Measurements from ENCODE around the gene PLEKHS1. TPM values are rescaled to one million over a fixed set of nuclear protein-coding genes. Genes with fewer than 3 reads are reported as not detected.

The PLEKHS1 gene
- total RNA-seq (2014; rRNA removed; shearing (Covaris generic)), result not detected in 2 replicates

DNA sequence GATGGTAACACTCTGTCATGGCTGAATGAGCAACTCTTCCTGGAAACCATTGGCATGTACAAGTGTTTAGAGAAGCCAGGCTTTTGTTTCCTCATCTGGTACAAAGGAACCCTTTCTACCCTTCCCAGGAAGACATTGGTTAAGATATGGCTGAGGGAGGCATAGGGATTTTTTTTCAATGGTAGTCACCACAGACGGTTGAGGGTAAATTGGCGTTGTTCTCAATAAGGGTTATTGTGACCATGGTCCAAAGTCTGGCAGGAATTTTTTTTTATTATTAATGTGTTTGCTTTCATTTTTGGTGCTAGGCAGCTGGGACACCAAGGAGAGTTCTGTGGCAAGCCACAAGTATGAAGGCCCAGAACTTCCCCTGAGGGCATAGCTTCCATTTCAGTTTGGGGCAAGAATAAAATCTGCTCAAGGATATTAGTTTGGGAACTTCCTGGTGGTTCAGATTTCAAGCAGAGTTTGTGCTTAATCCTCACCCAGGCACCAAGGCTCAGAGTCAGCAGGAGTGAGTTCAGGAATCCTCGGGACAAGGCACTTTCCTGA, at the start of gene PLEKHS1:
Gene PLEKHS1, plus strand, starts transcription at position 502 of the 552 bp plus-strand sequence. CDS start 3,596 bp downstream, outside the sequence.
- no peaks in the 10 kb centered on the region for H3K27me3 ChIP-seq (ENCODE audit: control insufficient read depth, insufficient read depth, low read length)
- no peak within 1 kb of the TSS for H3K4me3 ChIP-seq (ENCODE audit: insufficient read depth, low read depth, low read length)
- no peak for DNase-seq
- no peaks in the 10 kb centered on the region for H3K36me3 ChIP-seq (replicated peaks; ENCODE audit: control insufficient read depth, insufficient read depth, low read length)

DNA sequence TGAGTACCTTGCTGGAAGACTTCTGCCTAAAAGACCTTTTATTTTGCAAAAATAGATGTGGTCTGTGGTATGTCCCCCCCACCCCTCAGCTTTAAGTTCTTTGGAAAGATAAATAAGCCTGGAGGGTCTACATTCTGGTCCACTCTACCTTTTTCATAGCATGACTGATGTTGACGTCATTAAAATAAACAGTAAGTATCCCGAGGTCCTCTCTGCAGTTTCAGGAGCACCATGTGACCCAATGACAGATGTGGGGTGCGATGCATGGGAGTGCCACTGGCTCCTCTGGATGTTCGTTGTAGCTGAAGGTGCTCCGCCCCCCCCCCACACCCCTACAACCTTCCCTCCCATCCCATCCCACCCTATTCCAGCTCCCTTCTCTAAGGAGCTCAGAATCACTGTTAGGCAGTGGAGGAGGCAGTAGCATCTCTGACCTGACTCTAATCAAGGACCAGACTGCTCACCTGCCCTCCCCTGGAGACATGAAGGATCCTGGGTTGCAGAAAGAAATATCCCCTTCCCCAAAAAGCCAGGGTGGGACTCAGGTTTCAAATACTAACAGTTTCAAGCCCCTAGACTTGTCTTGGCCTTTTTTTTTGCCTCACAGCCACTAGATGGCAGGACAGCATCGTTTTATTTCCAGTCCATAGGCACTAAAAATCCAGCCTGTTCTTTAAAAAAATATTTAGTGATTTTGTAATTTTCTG, 46.7 kb upstream of the PLEKHS1 start:
- Histone ChIP-seq H3K36me3 (replicated peaks; ENCODE audit: control insufficient read depth, insufficient read depth, low read length) (no peaks in the 10 kb centered on the region), H3K27me3 (ENCODE audit: control insufficient read depth, insufficient read depth, low read length) (no peaks in the 10 kb centered on the region), H3K4me3 (ENCODE audit: insufficient read depth, low read depth, low read length) (no peak overlapping the region)
- peak; percentile 40 for DNase-seq

DNA sequence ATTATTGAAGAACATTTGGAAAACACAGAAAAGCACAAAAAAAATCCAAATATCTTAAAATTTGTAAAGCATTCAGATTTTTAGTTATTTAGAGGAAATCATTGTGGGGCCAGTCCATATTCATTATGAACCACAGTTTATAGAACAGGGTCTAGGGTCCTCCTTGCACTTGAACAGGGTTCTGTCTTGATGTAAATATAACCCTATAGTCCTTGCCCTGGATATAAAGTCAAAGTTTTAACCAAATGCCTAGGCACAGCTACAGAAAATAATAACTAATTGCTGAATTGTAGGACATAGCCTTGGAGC, 46.2 kb upstream of the PLEKHS1 start:
- Histone ChIP-seq H3K27me3 (ENCODE audit: control insufficient read depth, insufficient read depth, low read length) (no peaks in the 10 kb centered on the region), H3K36me3 (replicated peaks; ENCODE audit: control insufficient read depth, insufficient read depth, low read length) (no peaks in the 10 kb centered on the region), H3K4me3 (ENCODE audit: insufficient read depth, low read depth, low read length) (no peak overlapping the region)
- DNase-seq, result no peak

DNA sequence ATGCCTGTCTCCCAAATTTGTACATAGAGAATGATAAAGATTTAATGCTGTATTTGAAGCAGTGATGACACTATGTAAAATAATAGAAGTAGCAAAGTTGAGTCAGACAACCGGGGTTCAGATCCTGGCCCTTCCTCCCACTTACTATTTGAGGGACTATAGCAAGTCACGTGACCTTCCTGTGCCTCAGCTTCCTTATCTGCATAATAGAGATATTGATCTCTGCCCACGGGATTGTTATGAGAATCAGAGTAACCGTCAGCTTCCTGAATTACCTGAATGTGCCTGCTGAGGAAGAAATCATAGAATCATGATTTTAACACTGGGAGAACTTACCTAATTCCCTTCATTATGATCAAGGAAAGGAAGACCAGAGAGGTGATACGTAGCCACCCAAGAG, 44.9 kb upstream of the PLEKHS1 start:
- no peak for DNase-seq
- H3K4me3 ChIP-seq (ENCODE audit: insufficient read depth, low read depth, low read length), result no peak overlapping the region
- H3K27me3 ChIP-seq (ENCODE audit: control insufficient read depth, insufficient read depth, low read length), result peaks cover 3% of the 10 kb centered on the region; the same call in 1 of the 2 replicates
- no peaks in the 10 kb centered on the region for H3K36me3 ChIP-seq (replicated peaks; ENCODE audit: control insufficient read depth, insufficient read depth, low read length)

DNA sequence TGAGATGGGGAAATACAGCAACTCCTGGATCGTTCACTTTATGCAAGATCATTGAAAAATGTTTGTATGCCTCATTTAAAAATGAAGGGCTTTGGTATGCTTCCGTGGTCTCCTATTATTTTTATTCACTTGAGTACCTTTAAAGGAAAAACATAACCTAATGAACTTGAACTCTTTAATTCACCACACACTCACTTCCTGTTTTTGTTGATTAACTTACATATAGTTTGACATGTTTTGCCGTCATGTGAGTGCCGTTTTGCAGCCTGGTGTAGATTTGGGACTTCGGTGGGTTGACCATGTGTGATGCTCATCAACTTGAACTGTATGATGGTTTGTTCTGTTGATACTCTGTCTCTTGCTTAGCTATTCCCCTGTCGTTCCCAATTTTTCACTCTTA, 42.8 kb upstream of the PLEKHS1 start:
- no peak overlapping the region for H3K4me3 ChIP-seq (ENCODE audit: insufficient read depth, low read depth, low read length)
- peaks cover 3% of the 10 kb centered on the region; the same call in 1 of the 2 replicates for H3K27me3 ChIP-seq (ENCODE audit: control insufficient read depth, insufficient read depth, low read length)
- no peak for DNase-seq
- no peaks in the 10 kb centered on the region for H3K36me3 ChIP-seq (replicated peaks; ENCODE audit: control insufficient read depth, insufficient read depth, low read length)

DNA sequence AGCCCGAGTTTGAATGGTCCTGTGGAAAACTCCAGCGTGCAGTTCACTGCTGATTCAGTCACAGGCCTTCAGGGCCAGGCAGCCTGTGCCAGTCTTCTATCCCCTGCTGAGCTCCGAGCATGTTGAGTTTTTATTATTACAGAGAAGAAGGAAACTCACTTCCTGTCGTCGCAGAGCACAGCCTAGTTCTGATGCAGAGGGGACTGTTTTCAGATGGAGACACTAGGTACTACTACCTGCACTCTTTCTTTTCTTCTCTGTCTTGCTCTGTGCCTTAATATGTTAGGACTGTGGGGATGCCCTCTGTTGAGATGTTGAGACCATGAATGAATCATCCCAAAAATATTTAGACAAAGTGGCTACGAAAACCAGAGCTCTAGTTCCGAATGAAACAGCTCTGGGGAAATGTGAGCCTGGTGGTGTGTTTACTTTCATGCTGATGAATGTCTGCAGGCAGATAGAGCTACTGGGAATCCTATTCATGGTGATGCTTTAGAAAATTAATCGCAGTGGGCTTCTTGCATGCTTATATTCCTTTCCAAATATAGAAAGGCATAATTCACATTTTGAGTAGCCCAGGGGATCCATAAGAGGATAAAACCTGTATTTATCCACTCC, 42.2 kb upstream of the PLEKHS1 start:
- no peak overlapping the region for H3K4me3 ChIP-seq (ENCODE audit: insufficient read depth, low read depth, low read length)
- no peaks in the 10 kb centered on the region for H3K36me3 ChIP-seq (replicated peaks; ENCODE audit: control insufficient read depth, insufficient read depth, low read length)
- H3K27me3 ChIP-seq (ENCODE audit: control insufficient read depth, insufficient read depth, low read length), result peaks cover 3% of the 10 kb centered on the region; the same call in 1 of the 2 replicates
- peak; percentile 13 for DNase-seq

DNA sequence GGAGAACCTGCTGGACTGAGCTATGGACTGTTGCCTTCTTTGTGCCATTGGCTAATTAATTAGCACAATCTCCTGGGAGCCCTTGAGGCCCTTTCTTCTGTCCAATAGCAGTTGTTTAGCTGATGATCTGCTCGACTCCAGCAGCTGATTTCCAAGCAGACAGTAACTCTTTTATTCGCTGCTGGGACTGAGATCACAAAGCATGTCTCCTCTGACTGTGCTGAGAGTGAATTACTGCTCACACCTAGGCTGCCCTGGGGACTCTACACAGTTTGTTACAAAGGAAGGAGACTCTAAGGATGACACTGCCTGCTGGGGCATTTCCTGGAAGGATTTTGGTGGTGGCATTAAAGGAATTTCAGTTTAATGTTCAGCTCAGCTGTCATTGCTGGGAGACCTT, 40.3 kb upstream of the PLEKHS1 start:
- no peak for DNase-seq
- H3K27me3 ChIP-seq (ENCODE audit: control insufficient read depth, insufficient read depth, low read length), result peaks cover 3% of the 10 kb centered on the region; the same call in 1 of the 2 replicates
- no peak overlapping the region for H3K4me3 ChIP-seq (ENCODE audit: insufficient read depth, low read depth, low read length)
- no peaks in the 10 kb centered on the region for H3K36me3 ChIP-seq (replicated peaks; ENCODE audit: control insufficient read depth, insufficient read depth, low read length)

DNA sequence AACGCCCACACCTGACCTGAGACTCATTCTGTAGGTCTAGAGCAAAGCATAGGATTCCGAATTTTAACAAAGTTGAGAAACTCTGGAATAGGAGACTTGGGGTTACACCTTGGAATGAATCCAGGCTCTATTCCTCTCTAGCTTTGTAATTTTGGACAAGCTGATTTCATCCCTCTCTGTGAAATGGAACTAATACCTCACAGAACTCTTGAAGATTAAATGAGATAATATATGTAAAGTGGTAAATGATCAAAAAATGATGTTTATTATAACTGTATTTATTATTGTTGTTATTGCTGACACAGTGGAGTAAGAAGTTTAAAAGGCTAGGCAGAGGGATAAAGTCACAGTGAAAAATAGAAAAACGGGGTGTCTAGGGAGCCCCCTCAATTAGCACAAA, 39.5 kb upstream of the PLEKHS1 start:
- Histone ChIP-seq H3K4me3 (ENCODE audit: insufficient read depth, low read depth, low read length) (no peak overlapping the region), H3K27me3 (ENCODE audit: control insufficient read depth, insufficient read depth, low read length) (peaks cover 3% of the 10 kb centered on the region; the same call in 1 of the 2 replicates), H3K36me3 (replicated peaks; ENCODE audit: control insufficient read depth, insufficient read depth, low read length) (no peaks in the 10 kb centered on the region)
- no peak for DNase-seq

DNA sequence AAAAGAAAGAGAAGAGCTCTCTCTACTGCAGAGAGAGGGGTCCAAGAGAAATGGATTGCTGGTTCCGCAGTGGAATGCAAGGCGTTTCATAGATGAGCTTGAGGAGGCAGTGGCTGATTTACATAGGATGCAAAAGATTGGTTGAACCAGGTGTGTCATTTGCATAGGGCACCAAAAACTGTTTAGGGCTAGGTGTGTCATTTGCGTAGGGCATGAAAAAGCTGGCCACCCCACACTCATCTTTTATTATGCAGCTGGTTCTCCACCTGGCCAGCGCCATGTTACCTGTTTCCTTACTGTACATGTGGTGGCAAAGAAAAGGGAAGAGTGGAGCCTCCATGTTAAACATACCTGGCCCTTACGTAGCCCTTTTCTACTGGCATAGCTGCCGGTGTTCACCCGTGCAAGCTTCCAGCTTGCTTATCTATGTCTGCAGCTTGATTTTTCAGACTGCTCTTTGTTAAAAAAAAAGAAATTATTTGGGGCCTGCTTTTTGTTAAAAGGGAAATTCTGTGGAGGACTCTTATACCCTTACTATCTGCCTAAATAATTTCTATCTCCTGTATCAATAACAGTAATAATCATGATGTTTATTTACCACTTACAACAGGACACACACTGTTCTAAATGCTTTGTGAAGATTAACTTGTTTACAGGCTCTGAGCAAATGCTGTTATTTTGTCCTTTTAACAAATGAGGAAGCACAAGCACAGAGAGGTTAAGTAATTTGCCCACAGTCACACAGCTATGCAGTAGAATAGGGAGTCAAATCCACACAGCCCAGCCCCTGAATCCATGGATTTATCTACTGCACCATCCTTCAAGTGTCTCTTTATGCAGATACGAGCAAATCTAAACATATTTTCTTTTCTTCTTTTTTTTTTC, 38.5 kb upstream of the PLEKHS1 start:
- no peak overlapping the region for H3K4me3 ChIP-seq (ENCODE audit: insufficient read depth, low read depth, low read length)
- H3K27me3 ChIP-seq (ENCODE audit: control insufficient read depth, insufficient read depth, low read length), result peaks cover 3% of the 10 kb centered on the region; the same call in 1 of the 2 replicates
- DNase-seq, result peak; percentile 52
- H3K36me3 ChIP-seq (replicated peaks; ENCODE audit: control insufficient read depth, insufficient read depth, low read length), result no peaks in the 10 kb centered on the region

DNA sequence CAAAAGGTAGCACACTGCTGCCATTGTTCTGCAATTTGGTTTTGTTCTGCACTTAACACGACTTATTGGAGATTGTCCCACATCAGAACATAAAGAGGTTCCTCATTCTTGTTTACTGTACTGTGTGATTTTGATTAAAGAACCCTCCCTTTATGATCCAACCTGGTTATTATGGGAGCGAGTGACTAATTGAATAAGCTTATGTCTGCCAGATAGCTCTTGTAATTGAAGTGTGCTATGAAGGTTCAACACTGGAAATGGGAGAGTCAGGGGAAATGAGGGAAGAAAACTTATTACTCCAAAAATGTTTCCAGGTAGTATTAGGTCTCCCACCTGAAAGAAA, 37.9 kb upstream of the PLEKHS1 start:
- no peak for DNase-seq
- peaks cover 3% of the 10 kb centered on the region; the same call in 1 of the 2 replicates for H3K27me3 ChIP-seq (ENCODE audit: control insufficient read depth, insufficient read depth, low read length)
- H3K36me3 ChIP-seq (replicated peaks; ENCODE audit: control insufficient read depth, insufficient read depth, low read length), result no peaks in the 10 kb centered on the region
- no peak overlapping the region for H3K4me3 ChIP-seq (ENCODE audit: insufficient read depth, low read depth, low read length)

DNA sequence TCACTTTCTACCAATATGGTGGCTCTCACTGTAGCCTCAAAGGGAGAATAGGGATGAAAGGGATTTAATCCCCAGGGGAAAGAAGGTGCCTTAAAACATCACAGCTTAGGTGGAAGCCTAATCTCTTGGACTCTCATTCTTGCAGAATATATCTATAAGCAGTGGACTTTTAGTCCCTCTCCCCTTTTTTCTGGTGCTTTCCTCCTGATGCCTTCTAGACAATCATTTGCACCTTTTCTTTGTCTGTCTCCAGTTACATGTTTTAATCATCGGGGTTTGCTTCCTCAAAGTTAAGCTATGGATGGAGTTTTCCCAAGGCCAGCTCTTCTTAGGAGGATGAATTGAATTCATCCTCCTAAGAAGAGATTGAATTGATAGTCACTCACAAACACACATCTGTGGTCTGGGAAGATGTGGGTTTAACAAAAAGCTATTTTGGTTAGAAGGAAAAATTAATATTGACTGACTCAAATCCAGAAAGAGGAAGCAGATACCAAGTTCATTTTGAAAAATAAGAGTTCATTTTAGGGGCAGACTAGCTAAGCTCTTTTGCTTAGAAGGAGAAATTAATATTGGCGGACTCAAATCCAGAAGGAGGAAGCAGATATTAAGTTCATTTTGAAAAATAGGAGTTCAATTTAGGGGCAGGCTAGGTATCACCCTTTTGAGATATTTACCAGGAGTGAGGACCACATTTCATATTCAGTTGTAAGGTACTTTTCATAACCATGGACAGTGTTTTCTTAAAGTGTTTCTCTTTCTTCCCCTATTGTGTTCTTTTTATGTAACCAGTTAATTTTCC, 35.2 kb upstream of the PLEKHS1 start:
- no peak for DNase-seq
- Histone ChIP-seq H3K36me3 (replicated peaks; ENCODE audit: control insufficient read depth, insufficient read depth, low read length) (no peaks in the 10 kb centered on the region), H3K27me3 (ENCODE audit: control insufficient read depth, insufficient read depth, low read length) (peaks cover 3% of the 10 kb centered on the region; the same call in 1 of the 2 replicates), H3K4me3 (ENCODE audit: insufficient read depth, low read depth, low read length) (no peak overlapping the region)

DNA sequence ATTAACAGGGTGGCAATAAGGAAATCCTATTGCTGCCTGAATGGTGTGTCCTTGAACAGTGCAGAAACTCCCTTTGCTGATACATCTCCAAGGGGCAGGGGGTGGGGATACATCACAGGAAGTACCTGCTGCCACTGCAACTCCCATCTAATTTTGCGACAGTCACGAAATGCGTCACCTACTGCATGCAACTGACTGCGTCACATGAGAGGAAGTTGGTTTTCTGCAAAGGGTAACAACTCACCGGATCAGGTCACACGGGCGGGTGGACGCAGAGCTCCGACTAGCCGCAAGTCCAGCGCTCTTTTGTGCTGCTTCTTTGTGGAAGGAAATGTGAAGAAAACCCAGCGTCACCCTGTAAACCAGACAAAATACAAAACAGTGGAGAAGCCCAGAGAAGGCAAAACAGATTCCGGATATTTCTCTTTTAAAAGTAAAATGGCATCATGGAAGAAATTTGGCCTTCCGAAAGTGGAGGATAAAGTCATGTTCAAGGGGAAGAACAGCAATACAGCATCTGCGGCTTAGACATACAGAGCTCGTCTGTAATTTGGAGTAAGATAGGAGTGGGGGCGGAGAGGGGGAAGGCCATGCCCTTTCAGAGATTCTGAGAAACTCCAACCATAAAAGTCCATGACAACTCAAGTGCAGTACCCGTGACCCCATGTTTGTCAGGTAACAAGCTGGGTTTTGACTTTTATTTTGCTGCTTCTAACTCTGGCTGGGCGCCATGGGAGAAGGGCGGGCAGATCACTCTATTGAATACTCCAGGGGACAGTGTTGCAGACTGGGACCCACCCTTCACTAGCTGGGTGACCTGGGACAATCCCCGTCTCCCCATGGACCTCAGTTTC, 32.3 kb upstream of the PLEKHS1 start:
- no peaks in the 10 kb centered on the region for H3K27me3 ChIP-seq (ENCODE audit: control insufficient read depth, insufficient read depth, low read length)
- no peaks in the 10 kb centered on the region for H3K36me3 ChIP-seq (replicated peaks; ENCODE audit: control insufficient read depth, insufficient read depth, low read length)
- DNase-seq, result no peak
- no peak overlapping the region for H3K4me3 ChIP-seq (ENCODE audit: insufficient read depth, low read depth, low read length)

DNA sequence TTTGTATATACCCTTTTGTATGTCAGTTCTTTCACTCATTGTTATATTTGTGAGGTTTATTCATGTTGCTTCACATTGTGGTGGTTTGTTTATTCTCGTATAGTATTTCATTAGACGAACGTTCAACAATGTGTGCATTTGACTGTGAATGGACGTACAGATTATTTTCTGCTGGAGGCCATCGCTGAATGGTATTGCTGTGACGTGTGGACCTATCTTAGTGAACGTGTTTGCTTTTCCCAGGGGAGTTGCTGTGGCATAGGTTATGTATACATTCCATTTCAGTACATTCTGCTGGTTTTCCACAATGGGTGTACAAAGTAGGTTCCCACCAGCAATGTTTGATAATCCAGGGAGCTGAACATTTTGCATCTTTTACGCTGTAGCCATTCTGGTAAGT, 31.1 kb upstream of the PLEKHS1 start:
- H3K4me3 ChIP-seq (ENCODE audit: insufficient read depth, low read depth, low read length), result no peak overlapping the region
- no peaks in the 10 kb centered on the region for H3K27me3 ChIP-seq (ENCODE audit: control insufficient read depth, insufficient read depth, low read length)

More for the DNA sequence above, 31.1 kb upstream of the PLEKHS1 start:
- no peaks in the 10 kb centered on the region for H3K36me3 ChIP-seq (replicated peaks; ENCODE audit: control insufficient read depth, insufficient read depth, low read length)
- no peak for DNase-seq
